ENCODE data around the gene OR1L8.
"Not testable (repeated sequence)": the region's sequence is repeated elsewhere in the genome, so short reads cannot be mapped to it uniquely, and the experiment has no call there.

The OR1L8 gene

GRCh38 chr9:122551371-122551770 is 31.8 kb downstream of the OR1L8 start:
- Mint-ChIP-seq H3K9me3 (no peaks in the 10 kb centered on the region), H3K27ac (ENCODE audit: low read depth) (no peak overlapping the region), H3K4me1 (no peaks in the 10 kb centered on the region), H3K36me3 (ENCODE audit: insufficient read depth) (no peaks in the 10 kb centered on the region), H3K4me3 (no peak overlapping the region), H3K27me3 (peaks cover 49% of the 10 kb centered on the region)
- ATAC-seq (replicated peaks; ENCODE audit: extremely low read depth, poor library complexity, severe bottlenecking) (no peak), DNase-seq (ENCODE audit: low spot score in 2 of 2) (no peak)

DNA sequence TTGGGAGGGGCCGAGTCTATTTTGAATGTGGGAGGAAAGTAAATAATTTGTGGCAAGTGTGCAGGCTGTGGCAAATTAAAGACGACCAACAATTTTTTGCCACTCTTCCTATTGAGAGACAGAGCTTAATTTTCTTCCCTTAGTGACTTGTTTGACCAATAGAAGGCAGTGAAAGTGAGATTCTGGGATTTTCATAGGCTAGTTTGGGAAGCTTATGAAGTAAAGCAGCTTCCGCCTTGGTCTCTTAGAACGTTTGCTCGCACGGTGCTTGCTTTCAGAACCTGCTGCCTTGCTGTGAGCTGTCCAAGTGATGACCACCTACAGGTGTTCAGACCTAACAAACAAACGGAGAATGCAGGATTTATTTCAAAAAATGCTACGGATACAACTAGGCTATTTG is 37.0 kb downstream of the OR1L8 start:
- no peak for DNase-seq (ENCODE audit: low spot score in 2 of 2)
- no peaks in the 10 kb centered on the region for H3K9me3 Mint-ChIP-seq
- no peak for ATAC-seq (replicated peaks; ENCODE audit: extremely low read depth, poor library complexity, severe bottlenecking)
- H3K4me3 Mint-ChIP-seq, result no peak overlapping the region
- no peak overlapping the region for H3K27ac Mint-ChIP-seq (ENCODE audit: low read depth)
- peaks cover 69% of the 10 kb centered on the region for H3K27me3 Mint-ChIP-seq
- H3K36me3 Mint-ChIP-seq (ENCODE audit: insufficient read depth), result no peaks in the 10 kb centered on the region
- no peaks in the 10 kb centered on the region for H3K4me1 Mint-ChIP-seq

DNA sequence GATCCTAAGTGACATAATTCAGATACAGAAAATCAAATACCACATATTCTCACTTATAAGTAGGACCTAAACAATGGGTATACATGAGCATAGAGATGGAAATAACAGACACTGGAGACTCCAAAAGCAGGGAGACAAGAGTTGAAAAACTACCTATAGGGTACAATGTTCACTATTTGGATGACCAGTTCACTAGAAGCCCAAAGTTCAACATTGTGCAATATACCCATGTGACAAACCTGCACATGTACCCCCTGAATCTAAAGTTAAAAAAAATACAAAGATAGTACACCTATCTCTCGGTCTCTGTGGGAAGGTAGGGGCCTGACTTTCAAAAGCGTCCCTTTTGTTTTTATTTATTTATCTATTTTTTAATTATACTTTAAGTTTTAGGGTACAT is 44.4 kb downstream of the OR1L8 start:
- DNase-seq (ENCODE audit: low spot score in 2 of 2) (no peak), ATAC-seq (replicated peaks; ENCODE audit: extremely low read depth, poor library complexity, severe bottlenecking) (no peak)
- no peaks in the 10 kb centered on the region for H3K36me3 Mint-ChIP-seq (ENCODE audit: insufficient read depth)
- no peaks in the 10 kb centered on the region for H3K9me3 Mint-ChIP-seq
- H3K4me3 Mint-ChIP-seq, result no peak overlapping the region
- H3K4me1 Mint-ChIP-seq, result no peaks in the 10 kb centered on the region
- H3K27ac Mint-ChIP-seq (ENCODE audit: low read depth), result no peak overlapping the region
- peaks cover 49% of the 10 kb centered on the region for H3K27me3 Mint-ChIP-seq

DNA sequence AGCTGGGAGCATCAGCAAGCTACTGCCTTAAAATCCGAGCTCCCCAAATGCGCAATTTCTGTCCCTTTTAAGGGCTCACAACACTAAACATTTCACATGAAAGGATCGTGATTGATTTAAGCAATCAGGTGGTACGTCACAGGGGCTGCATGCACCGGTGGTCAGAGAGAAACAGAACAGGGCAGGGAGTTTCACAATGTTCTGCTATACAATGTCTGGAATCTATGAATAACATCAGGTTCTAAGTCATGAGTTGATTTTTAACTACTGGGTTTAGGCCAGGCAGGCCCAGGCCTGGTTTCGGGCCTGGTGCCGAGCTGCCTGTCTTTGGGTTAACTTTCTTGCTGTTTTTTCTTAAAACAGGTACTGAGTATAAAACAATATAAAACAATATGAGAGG is 46.1 kb downstream of the OR1L8 start:
- H3K9me3 Mint-ChIP-seq, H3K4me1 Mint-ChIP-seq: not testable (repeated sequence)

DNA sequence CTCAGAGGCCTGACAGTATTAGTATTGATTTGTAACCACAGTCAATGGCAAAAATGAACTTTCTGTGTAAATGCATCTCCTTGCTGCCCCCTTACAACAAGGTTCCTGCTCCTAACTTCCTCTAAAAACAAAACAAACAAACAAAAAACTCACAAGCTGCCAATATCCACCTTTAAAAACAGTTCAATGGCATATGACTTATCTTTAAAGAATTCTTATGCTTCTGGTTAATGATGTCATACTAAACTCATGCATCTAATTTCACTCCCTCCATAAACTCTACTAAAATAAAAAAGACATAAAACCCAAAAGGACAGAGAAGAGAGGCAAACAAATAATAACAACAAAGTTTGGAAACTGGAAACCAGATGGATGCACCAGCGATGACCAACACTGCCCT is 47.0 kb downstream of the OR1L8 start:
- Mint-ChIP-seq H3K4me1 (no peaks in the 10 kb centered on the region), H3K27me3 (peaks cover 44% of the 10 kb centered on the region), H3K4me3 (no peak overlapping the region), H3K36me3 (ENCODE audit: insufficient read depth) (no peaks in the 10 kb centered on the region), H3K27ac (ENCODE audit: low read depth) (no peak overlapping the region), H3K9me3 (no peaks in the 10 kb centered on the region)
- no peak for DNase-seq (ENCODE audit: low spot score in 2 of 2)
- no peak for ATAC-seq (replicated peaks; ENCODE audit: extremely low read depth, poor library complexity, severe bottlenecking)

More for the DNA sequence above, 46.1 kb downstream of the OR1L8 start:
- not testable (repeated sequence) for DNase-seq (ENCODE audit: low spot score in 2 of 2); H3K36me3 Mint-ChIP-seq (ENCODE audit: insufficient read depth); H3K27ac Mint-ChIP-seq (ENCODE audit: low read depth); H3K4me3 Mint-ChIP-seq; ATAC-seq (replicated peaks; ENCODE audit: extremely low read depth, poor library complexity, severe bottlenecking)
- H3K27me3 Mint-ChIP-seq, result peaks cover 50% of the 10 kb centered on the region

- peaks cover 56% of the 10 kb centered on the region for H3K27me3 Mint-ChIP-seq
- H3K4me1 Mint-ChIP-seq; H3K9me3 Mint-ChIP-seq; H3K4me3 Mint-ChIP-seq; H3K27ac Mint-ChIP-seq (ENCODE audit: low read depth); H3K36me3 Mint-ChIP-seq (ENCODE audit: insufficient read depth); ATAC-seq (replicated peaks; ENCODE audit: extremely low read depth, poor library complexity, severe bottlenecking); DNase-seq (ENCODE audit: low spot score in 2 of 2): not testable (repeated sequence)
These were observed 52.0 kb downstream of the OR1L8 start for GRCh38 chr9:122531157-122531556.

GRCh38 chr9:122527193-122527592 is 56.0 kb downstream of the OR1L8 start, which contains the start of gene OR1N1:
Gene OR1N1 (minus strand): TSS chr9:122527293. CDS start chr9:122527293, 0 bp downstream.
- H3K4me3 Mint-ChIP-seq, result no peak within 1 kb of the TSS
- no peak for DNase-seq (ENCODE audit: low spot score in 2 of 2)
- H3K27ac Mint-ChIP-seq (ENCODE audit: low read depth), result no peak within 1 kb of the TSS

GRCh38 chr9:122526602-122527001 is 56.6 kb downstream of the OR1L8 start:
- Mint-ChIP-seq H3K27me3 (peaks cover 35% of the 10 kb centered on the region), H3K4me1 (peaks cover 5% of the 10 kb centered on the region), H3K9me3 (no peaks in the 10 kb centered on the region), H3K27ac (ENCODE audit: low read depth) (no peak overlapping the region), H3K36me3 (ENCODE audit: insufficient read depth) (no peaks in the 10 kb centered on the region), H3K4me3 (no peak overlapping the region)
- DNase-seq (ENCODE audit: low spot score in 2 of 2), result no peak
- ATAC-seq (replicated peaks; ENCODE audit: extremely low read depth, poor library complexity, severe bottlenecking), result no peak

More at GRCh38 chr9:122527193-122527592, 56.0 kb downstream of the OR1L8 start, which contains the start of gene OR1N1:
- ATAC-seq (replicated peaks; ENCODE audit: extremely low read depth, poor library complexity, severe bottlenecking), result no peak
- Mint-ChIP-seq H3K9me3 (no peaks in the 10 kb centered on the region), H3K4me1 (peaks cover 5% of the 10 kb centered on the region), H3K27me3 (peaks cover 39% of the 10 kb centered on the region), H3K36me3 (ENCODE audit: insufficient read depth) (no peaks in the 10 kb centered on the region)

DNA sequence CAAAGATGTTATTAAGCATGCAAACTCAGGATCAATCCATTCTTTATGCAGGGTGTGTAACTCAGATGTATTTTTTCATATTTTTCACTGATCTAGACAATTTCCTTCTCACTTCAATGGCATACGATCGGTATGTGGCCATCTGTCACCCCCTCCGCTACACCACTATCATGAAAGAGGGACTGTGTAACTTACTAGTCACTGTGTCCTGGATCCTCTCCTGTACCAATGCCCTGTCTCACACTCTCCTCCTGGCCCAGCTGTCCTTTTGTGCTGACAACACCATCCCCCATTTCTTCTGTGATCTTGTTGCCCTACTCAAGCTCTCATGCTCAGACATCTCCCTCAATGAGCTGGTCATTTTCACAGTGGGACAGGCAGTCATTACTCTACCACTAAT is 63.8 kb downstream of the OR1L8 start:
- no peak overlapping the region for H3K4me3 Mint-ChIP-seq
- ATAC-seq (replicated peaks; ENCODE audit: extremely low read depth, poor library complexity, severe bottlenecking), result no peak

GRCh38 chr9:122518841-122519240 is 64.3 kb downstream of the OR1L8 start, which contains the start of gene OR1J4:
Gene OR1J4 (plus strand): TSS chr9:122519141. CDS start chr9:122519141, 0 bp downstream.
- no peak within 1 kb of the TSS for H3K4me3 Mint-ChIP-seq
- no peak within 1 kb of the TSS for H3K27ac Mint-ChIP-seq (ENCODE audit: low read depth)
- H3K27me3 Mint-ChIP-seq, result peaks cover 13% of the 10 kb centered on the region
- H3K36me3 Mint-ChIP-seq (ENCODE audit: insufficient read depth), result peaks cover 2% of the 10 kb centered on the region
- DNase-seq (ENCODE audit: low spot score in 2 of 2) (no peak), ATAC-seq (replicated peaks; ENCODE audit: extremely low read depth, poor library complexity, severe bottlenecking) (no peak)
- no peaks in the 10 kb centered on the region for H3K4me1 Mint-ChIP-seq
- no peaks in the 10 kb centered on the region for H3K9me3 Mint-ChIP-seq

More for the DNA sequence above, 63.8 kb downstream of the OR1L8 start:
- no peak for DNase-seq (ENCODE audit: low spot score in 2 of 2)
- H3K4me1 Mint-ChIP-seq, result no peaks in the 10 kb centered on the region
- H3K27ac Mint-ChIP-seq (ENCODE audit: low read depth), result no peak overlapping the region
- peaks cover 2% of the 10 kb centered on the region for H3K36me3 Mint-ChIP-seq (ENCODE audit: insufficient read depth)
- H3K27me3 Mint-ChIP-seq, result peaks cover 14% of the 10 kb centered on the region
- no peaks in the 10 kb centered on the region for H3K9me3 Mint-ChIP-seq

- no peaks in the 10 kb centered on the region for H3K4me1 Mint-ChIP-seq
- peaks cover 2% of the 10 kb centered on the region for H3K36me3 Mint-ChIP-seq (ENCODE audit: insufficient read depth)
- peaks cover 7% of the 10 kb centered on the region for H3K27me3 Mint-ChIP-seq
- no peak overlapping the region for H3K4me3 Mint-ChIP-seq
- ATAC-seq (replicated peaks; ENCODE audit: extremely low read depth, poor library complexity, severe bottlenecking), result no peak
- DNase-seq (ENCODE audit: low spot score in 2 of 2), result no peak
- no peaks in the 10 kb centered on the region for H3K9me3 Mint-ChIP-seq
- H3K27ac Mint-ChIP-seq (ENCODE audit: low read depth), result no peak overlapping the region
These were observed 65.0 kb downstream of the OR1L8 start for GRCh38 chr9:122518226-122518625.
